ENCODE results near the gene SERPINB1. TPM values are rescaled to one million over a fixed set of nuclear protein-coding genes. Genes with fewer than 3 reads are reported as not detected.

Gene SERPINB1
- total and polyA plus RNA-seq, 9 of the 15 experiments (the other 6 are each of a cell fraction or from before 2014, with no cell fraction given) = 33.9 to 108 (median 63.8) TPM

- TF ChIP-seq RBM34 (IDR thresholded peaks at IDR 0.05; ENCODE audit: borderline replicate concordance, insufficient read depth, low read length) (no peak), MTF1 (CRISPR knock-in tag; IDR thresholded peaks at IDR 0.05; ENCODE audit: borderline replicate concordance) (no peak), MAZ (CRISPR knock-in tag; conservative IDR thresholded peaks at IDR 0.05 in 1 of 2, IDR thresholded peaks at IDR 0.05 in 1 of 2) (no peak), SREBF2 (CRISPR knock-in tag; IDR thresholded peaks at IDR 0.05) (no peak), CEBPB (tag; IDR thresholded peaks at IDR 0.05) (peak; percentile 55; the same call in 1 of the 2 replicates), CUX1 (CRISPR knock-in tag; IDR thresholded peaks at IDR 0.05) (0 out of 2 replicates have a peak, but pooled peaks have one; percentile 46), CHD4 (IDR thresholded peaks at IDR 0.05; ENCODE audit: insufficient read depth, insufficient replicate concordance, low read depth, low read length, poor library complexity, severe bottlenecking) (no peak), U2AF1 (optimal IDR thresholded peaks at IDR 0.05; ENCODE audit: low read depth, low read length) (no peak), ZBTB17 (CRISPR knock-in tag; IDR thresholded peaks at IDR 0.05) (no peak), MEF2D (tag; conservative IDR thresholded peaks at IDR 0.05; ENCODE audit: low read depth) (no peak), HNRNPUL1 (IDR thresholded peaks at IDR 0.05; ENCODE audit: low read length) (no peak), SAFB (IDR thresholded peaks at IDR 0.05; ENCODE audit: borderline replicate concordance, low read depth, low read length) (no peak), SPI1 (IDR thresholded peaks at IDR 0.05; ENCODE audit: borderline replicate concordance, low read depth, low read length) (peak; percentile 61; the same call in 1 of the 2 replicates), NR3C1 (CRISPR knock-in tag; IDR thresholded peaks at IDR 0.05) (no peak), ZNF780A (CRISPR knock-in tag; IDR thresholded peaks at IDR 0.05) (no peak), CBFA2T3 (IDR thresholded peaks at IDR 0.05) (no peak), ZNF695 (CRISPR knock-in tag; IDR thresholded peaks at IDR 0.05) (no peak), TCF15 (CRISPR knock-in tag; IDR thresholded peaks at IDR 0.05) (no peak), CTCF (IDR thresholded peaks at IDR 0.05 in 2 of 3, conservative IDR thresholded peaks at IDR 0.05 in 1 of 3; ENCODE audit: insufficient read depth in 2 of 3, low read depth in 1 of 3, low read length in 3 of 3) (0 out of 6 replicates have a peak, but pooled peaks of 1 of the 3 experiments have one; percentile 16), ZBTB12 (CRISPR knock-in tag; IDR thresholded peaks at IDR 0.05) (no peak)
Measured at GRCh38 chr6:2854396-2854982, 12.8 kb upstream of the SERPINB1 start (continued).
